Osteoblast (primary cell): Measurements from ENCODE around the gene CCNYL1. TPM values are rescaled to one million over a fixed set of nuclear protein-coding genes. Genes with fewer than 3 reads are reported as not detected.

Experiments used
- DNase-seq: peaks from one replicate; pipeline ENCODE4 v3.0.0; 2011; ENCODE audit warnings: low spot score, mixed read lengths; ENCODE audit not compliant: insufficient read length; ENCODE audit errors: missing footprints
- H2AFZ ChIP-seq: 2 replicates; pipeline ENCODE4 v1.6.0; 2011; ENCODE audit warnings: mild to moderate bottlenecking, low read length
- H3K27ac ChIP-seq: 2 replicates; pipeline ENCODE4 v1.5.1; 2011; ENCODE audit warnings: mild to moderate bottlenecking, low read depth, low read length, moderate library complexity
- H3K27me3 ChIP-seq: 2 replicates; pipeline ENCODE4 v1.6.0; 2012; ENCODE audit warnings: mild to moderate bottlenecking, control low read depth, inconsistent platforms, low read length, moderate library complexity; ENCODE audit not compliant: insufficient read depth
- H3K36me3 ChIP-seq: 2 replicates; pipeline ENCODE4 v1.5.1; 2011; ENCODE audit warnings: mild to moderate bottlenecking, low read length, control low read depth, moderate library complexity; ENCODE audit not compliant: insufficient read depth
- H3K4me1 ChIP-seq: 2 replicates; pipeline ENCODE4 v1.5.1; 2011; ENCODE audit warnings: mild to moderate bottlenecking, low read length, control low read depth, moderate library complexity; ENCODE audit not compliant: insufficient read depth
- H3K4me2 ChIP-seq: 2 replicates; pipeline ENCODE4 v1.6.0; 2011; ENCODE audit warnings: mild to moderate bottlenecking, low read length; ENCODE audit not compliant: insufficient read depth
- H3K4me3 ChIP-seq: fragments of 200-600 bp; sonication (generic); 3 replicates; pipeline ENCODE4 v1.5.1; 2012; ENCODE audit warnings: mild to moderate bottlenecking, low read length, inconsistent platforms; ENCODE audit not compliant: insufficient read depth
- H3K79me2 ChIP-seq: 2 replicates; pipeline ENCODE4 v1.6.0; 2012; ENCODE audit warnings: mild to moderate bottlenecking, low read length, control low read depth, inconsistent platforms; ENCODE audit not compliant: insufficient read depth
- H3K9me3 ChIP-seq: 2 replicates; pipeline ENCODE4 v1.5.1; 2011; ENCODE audit warnings: low read depth, low read length, control low read depth
- H4K20me1 ChIP-seq: 2 replicates; pipeline ENCODE4 v1.6.0; 2012; ENCODE audit warnings: mild to moderate bottlenecking, low read length, control low read depth; ENCODE audit not compliant: insufficient read depth
- CTCF ChIP-seq: IDR thresholded peaks from 2 replicates; pipeline ENCODE4 v1.5.1; 2011; ENCODE audit warnings: mild to moderate bottlenecking, low read depth, low read length, moderate library complexity; ENCODE audit errors: extremely low read depth
- total RNA-seq: library from RNA; depleted of rRNA; stranded (reverse); fragments of >200 nt; gene quantifications from 2 replicates; pipeline ENCODE4 v1.2.3, GENCODE V29; 2012

CCNYL1 gene
- total RNA-seq, 1 donor, result 15.9 TPM

DNA sequence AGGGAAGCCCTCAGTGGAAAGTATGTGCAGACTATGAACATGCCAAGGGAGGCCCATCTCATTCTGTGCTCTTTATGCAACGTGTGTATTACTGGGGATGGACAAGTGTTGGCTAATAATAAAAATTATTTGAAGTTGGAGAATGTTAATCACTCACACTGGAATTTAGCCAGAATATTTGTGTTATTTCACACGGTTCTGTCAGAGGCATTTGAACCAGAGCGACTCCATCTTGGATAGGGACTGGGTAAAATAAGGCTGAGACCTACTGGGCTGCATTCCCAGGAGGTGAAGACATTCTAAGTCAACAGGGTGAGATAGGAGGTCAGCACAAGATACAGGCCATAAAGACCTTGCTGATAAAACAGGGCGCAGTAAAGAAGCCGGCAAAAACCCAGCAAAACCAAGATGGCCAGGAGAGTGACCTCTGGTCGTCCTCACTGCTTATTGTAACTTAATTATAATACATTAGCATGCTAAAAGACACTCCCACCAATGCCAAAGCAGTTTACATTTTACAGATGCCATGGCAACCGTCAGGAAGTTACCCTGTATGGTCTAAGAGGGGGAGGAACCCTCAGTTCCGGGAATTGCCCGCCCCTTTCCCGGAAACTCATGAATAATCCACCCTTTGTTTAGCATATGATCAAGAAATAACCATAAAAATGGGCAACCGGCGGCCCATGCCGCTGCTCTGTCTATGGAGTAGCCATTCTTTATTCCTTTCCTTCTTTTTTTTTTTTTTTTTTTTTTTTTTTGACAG is 60.8 kb downstream of the CCNYL1 start:
- no peak for TF ChIP-seq CTCF
- Histone ChIP-seq H3K4me2 (no peak overlapping the region), H4K20me1 (peaks cover 6% of the 10 kb centered on the region), H3K79me2 (peaks cover 5% of the 10 kb centered on the region), H2AFZ (no peak overlapping the region), H3K36me3 (no peaks in the 10 kb centered on the region), H3K27me3 (no peaks in the 10 kb centered on the region), H3K27ac (no peak overlapping the region), H3K4me1 (no peaks in the 10 kb centered on the region), H3K9me3 (no peaks in the 10 kb centered on the region), H3K4me3 (no peak overlapping the region)
- DNase-seq, result no peak

GRCh38 chr2:207772844-207773205 is 61.4 kb downstream of the CCNYL1 start:
- peaks cover under 1% of the 10 kb centered on the region for H4K20me1 ChIP-seq

DNA sequence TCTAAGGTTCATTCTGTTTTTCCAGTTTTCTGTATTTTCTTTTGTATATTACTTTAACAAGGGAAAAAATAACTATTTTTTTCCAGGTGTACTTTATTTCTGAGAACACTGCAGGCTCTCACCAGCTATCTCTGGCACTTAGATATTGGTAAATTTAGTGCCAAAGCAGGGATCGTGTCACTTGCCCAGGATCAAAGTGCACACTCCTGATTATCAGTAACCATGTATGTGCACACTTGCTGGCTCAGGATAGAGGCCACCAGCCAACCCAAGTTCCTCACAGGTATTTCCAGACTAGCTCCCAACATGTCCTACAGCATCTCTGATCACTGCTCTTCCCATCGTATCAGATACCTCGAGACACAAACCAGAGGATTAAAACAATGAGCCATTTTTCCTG is 64.0 kb downstream of the CCNYL1 start:
- Histone ChIP-seq H3K4me3 (no peak overlapping the region), H3K4me1 (no peaks in the 10 kb centered on the region), H3K9me3 (no peaks in the 10 kb centered on the region), H3K36me3 (no peaks in the 10 kb centered on the region), H3K4me2 (no peak overlapping the region), H3K27ac (no peak overlapping the region), H2AFZ (peak overlapping the region; percentile 47), H3K27me3 (no peaks in the 10 kb centered on the region), H4K20me1 (no peaks in the 10 kb centered on the region), H3K79me2 (no peaks in the 10 kb centered on the region)
- no peak for DNase-seq
- TF ChIP-seq CTCF, result no peak

More at GRCh38 chr2:207772844-207773205, 61.4 kb downstream of the CCNYL1 start:
- DNase-seq, result no peak
- Histone ChIP-seq H3K9me3 (no peaks in the 10 kb centered on the region), H3K27me3 (no peaks in the 10 kb centered on the region), H3K36me3 (no peaks in the 10 kb centered on the region), H2AFZ (no peak overlapping the region), H3K4me2 (no peak overlapping the region), H3K79me2 (no peaks in the 10 kb centered on the region), H3K27ac (no peak overlapping the region), H3K4me3 (no peak overlapping the region), H3K4me1 (no peaks in the 10 kb centered on the region)
- no peak for TF ChIP-seq CTCF

- Histone ChIP-seq H3K9me3 (no peaks in the 10 kb centered on the region), H3K4me2 (no peak overlapping the region), H3K36me3 (no peaks in the 10 kb centered on the region), H3K27ac (no peak overlapping the region), H2AFZ (no peak overlapping the region), H4K20me1 (no peaks in the 10 kb centered on the region), H3K4me3 (no peak overlapping the region), H3K79me2 (no peaks in the 10 kb centered on the region), H3K4me1 (peaks cover 5% of the 10 kb centered on the region), H3K27me3 (no peaks in the 10 kb centered on the region)
- TF ChIP-seq CTCF, result no peak
- DNase-seq, result no peak
Observed at GRCh38 chr2:207777124-207777523, 65.7 kb downstream of the CCNYL1 start.
